Muscle of leg (tissue), 11 donors: Measurements from ENCODE around the gene BUD31. TPM values are rescaled to one million over a fixed set of nuclear protein-coding genes. Genes with fewer than 3 reads are reported as not detected.
"Not testable (repeated sequence)": the region's sequence is repeated elsewhere in the genome, so short reads cannot be mapped to it uniquely, and the experiment has no call there.

Experiments used
- DNase-seq: peaks from one replicate; pipeline ENCODE4 v3.0.0; 2013
- H3K27ac ChIP-seq: one replicate; pipeline ENCODE4 v1.5.1; 2013; ENCODE audit warnings: mild to moderate bottlenecking, low read length, control low read depth
- H3K27me3 ChIP-seq: one replicate; pipeline ENCODE4 v1.6.1; 2013; ENCODE audit warnings: low read length; ENCODE audit not compliant: control insufficient read depth, insufficient read depth
- H3K36me3 ChIP-seq: one replicate; pipeline ENCODE4 v1.6.1; 2013; ENCODE audit warnings: low read length; ENCODE audit not compliant: control insufficient read depth, insufficient read depth
- H3K4me1 ChIP-seq: one replicate; pipeline ENCODE4 v1.6.1; 2013; ENCODE audit warnings: low read length; ENCODE audit not compliant: control insufficient read depth, insufficient read depth
- H3K4me3 ChIP-seq: one replicate; pipeline ENCODE4 v1.5.1; 2013; ENCODE audit warnings: low read length, control low read depth
- H3K9me3 ChIP-seq: replicated peaks from 2 replicates; pipeline ENCODE4 v1.6.1; 2013; ENCODE audit warnings: low read depth, low read length; ENCODE audit not compliant: control insufficient read depth
- WGBS: methylation state at CpG from one replicate; pipeline ENCODE4 v1.1.5; 2013; ENCODE audit warnings: missing lambda C conversion rate; ENCODE audit not compliant: insufficient coverage; 5-methylcytosine and 5-hydroxymethylcytosine counted together
- polyA plus RNA-seq, 8 donors: library from polyadenylated mRNA; unstranded; fragments of 120-200 nt; gene quantifications; one replicate each; pipeline versions ENCODE4 v1.2.1 to v1.2.3, GENCODE V29; 2013; ENCODE audit warnings: inconsistent platforms in 1 of 8, low replicate concordance in 1 of 8; ENCODE audit not compliant: insufficient read length in 8 of 8, insufficient read depth in 1 of 8
- total RNA-seq: library from RNA; stranded (reverse); fragments of 120-200 nt; gene quantifications from one replicate; pipeline ENCODE4 v1.2.4, GENCODE V29; 2013

Gene BUD31
- total and polyA plus RNA-seq, 9 donors = 72.8 to 88.5 (median 79.6) TPM

DNA sequence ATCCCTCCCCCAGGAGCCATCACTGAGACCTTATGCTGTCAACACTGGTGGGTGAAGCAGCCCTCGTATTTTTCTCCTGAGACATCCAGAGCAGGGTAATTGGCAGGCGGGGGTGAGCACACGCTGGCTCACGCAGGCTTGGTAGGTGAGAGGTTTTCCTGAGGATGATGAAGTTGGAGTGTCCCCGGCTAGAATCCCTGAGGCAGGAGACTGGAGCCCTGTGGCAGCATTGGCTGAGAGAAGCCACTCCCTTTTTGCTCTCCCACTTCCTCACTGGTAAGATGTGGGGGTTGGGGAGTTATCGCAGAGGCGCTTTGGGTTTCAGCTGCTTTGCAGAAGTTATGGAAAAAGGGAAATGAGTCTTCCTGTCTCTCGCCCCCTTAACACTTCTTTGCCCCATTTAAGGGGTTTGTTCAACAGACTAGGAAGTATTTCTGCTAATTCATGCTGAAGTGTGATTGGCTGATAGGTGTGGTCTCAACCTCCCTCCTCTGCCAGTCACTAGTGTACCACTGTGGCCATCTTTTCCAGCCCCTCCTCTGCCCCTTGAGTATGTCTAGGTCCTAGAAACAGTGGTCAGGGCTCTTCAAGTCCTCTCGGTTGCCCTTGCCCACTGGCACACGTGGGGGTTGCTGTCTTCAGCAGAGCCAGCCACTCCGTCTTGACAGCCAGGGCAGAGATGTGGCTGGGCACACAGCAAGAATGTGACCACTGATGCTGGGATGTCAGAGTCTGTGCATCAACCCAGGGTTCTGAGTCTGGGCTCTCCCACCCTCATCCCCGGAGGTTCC, 28.5 kb upstream of the BUD31 start:
- peak overlapping the region; percentile 3 for H3K4me3 ChIP-seq

DNA sequence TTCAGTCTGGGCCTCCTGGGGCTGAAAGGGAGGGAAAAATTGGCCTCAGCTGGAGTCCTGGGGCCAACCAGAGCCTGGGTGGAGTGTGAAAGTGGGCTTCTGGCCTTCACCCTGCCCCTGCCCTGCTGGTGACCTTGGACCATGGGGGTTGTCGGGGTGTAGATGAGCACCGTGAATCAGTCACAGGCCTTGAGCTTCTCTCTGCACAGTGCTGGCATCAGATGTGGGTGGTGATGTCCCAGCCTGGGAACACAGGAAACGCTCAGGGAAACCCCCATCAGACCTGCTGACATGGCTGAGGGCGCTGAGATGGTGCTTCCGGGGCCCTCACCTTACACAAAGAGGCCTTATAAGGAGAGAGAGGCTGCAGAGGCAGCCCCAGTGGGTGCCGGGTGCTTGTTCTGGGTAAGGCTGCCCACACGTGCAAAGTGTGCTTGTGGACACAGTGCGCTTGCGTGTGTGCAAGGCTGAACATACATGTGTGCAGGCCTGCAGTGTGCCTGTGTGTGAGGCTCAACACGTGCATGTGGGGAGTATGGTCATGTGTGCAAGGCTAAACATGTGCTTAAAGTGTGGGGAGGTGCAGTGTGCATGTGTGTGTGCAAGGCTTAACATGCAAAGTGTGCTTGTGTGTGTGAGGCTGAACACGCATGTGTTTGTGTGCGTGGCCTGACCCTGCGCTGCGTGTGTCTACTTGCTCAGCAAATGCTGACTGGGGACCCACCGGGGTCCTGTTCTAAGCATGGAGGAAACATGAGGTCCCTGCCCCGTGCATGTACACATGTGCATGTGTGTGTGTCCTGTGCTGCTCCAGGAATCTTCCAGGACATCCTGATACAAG, 27.7 kb upstream of the BUD31 start:
- Histone ChIP-seq H3K4me1 (peaks cover 20% of the 10 kb centered on the region), H3K27ac (peak overlapping the region; percentile 35), H3K9me3 (no peaks in the 10 kb centered on the region), H3K27me3 (no peaks in the 10 kb centered on the region), H3K36me3 (peaks cover 4% of the 10 kb centered on the region), H3K4me3 (no peak overlapping the region)
- no peak for DNase-seq
- 87% methylated on average over 12 of the region's 16 CpGs for WGBS

More for the DNA sequence above, 28.5 kb upstream of the BUD31 start:
- Histone ChIP-seq H3K27me3 (no peaks in the 10 kb centered on the region), H3K4me1 (peaks cover 23% of the 10 kb centered on the region), H3K27ac (peak overlapping the region; percentile 95), H3K9me3 (no peaks in the 10 kb centered on the region), H3K36me3 (no peaks in the 10 kb centered on the region)
- 59% methylated on average over 7 of the region's 12 CpGs for WGBS
- DNase-seq = peak; percentile 85

DNA sequence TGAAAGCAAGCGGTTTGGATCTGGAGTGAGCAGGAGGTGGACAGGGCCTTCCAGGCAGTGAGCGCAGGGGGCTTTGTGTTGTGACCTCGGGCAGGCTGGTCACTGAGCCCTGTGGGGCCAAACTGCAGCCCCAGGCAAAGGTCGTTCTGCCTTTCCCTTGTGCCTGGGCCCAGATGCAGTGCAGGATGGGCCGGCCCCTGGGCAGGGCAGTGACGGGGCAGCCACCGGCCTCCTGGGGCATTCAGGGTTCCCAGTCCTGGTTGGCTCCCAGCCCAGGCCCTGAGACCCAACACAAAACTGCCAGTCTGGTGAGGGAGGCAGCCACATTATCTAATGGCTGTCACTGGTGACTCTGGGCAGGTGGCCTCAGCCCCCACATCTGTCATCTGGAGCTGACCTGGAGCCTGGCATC, 27.1 kb upstream of the BUD31 start:
- Histone ChIP-seq H3K36me3 (peaks cover 10% of the 10 kb centered on the region), H3K27me3 (no peaks in the 10 kb centered on the region), H3K9me3 (no peaks in the 10 kb centered on the region), H3K4me3 (no peak overlapping the region), H3K27ac (no peak overlapping the region), H3K4me1 (peaks cover 20% of the 10 kb centered on the region)
- no peak for DNase-seq
- 76% methylated on average over 7 of the region's 7 CpGs for WGBS

DNA sequence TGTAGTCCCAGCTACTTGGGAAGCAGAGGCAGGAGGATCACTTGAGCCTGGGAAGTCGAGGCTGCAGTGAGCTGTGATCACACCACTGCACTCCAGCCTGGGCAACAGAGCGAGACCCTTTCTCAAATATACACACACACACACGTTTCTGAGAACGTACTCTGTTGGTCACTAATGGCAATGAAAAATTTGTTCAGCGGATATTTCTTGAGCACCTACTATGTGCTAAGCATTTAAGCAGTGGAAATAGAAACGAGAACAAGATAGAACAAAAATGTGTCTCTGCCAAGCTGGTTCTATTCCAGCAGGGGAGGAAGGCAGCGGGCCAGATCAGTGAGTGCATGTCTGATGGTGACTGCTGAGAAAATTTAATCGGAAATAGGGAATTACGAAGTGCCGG, 25.6 kb upstream of the BUD31 start:
- Histone ChIP-seq H3K36me3 (peaks cover 20% of the 10 kb centered on the region), H3K27me3 (no peaks in the 10 kb centered on the region), H3K4me1 (peaks cover 20% of the 10 kb centered on the region), H3K4me3 (no peak overlapping the region), H3K27ac (no peak overlapping the region), H3K9me3 (no peaks in the 10 kb centered on the region)
- 86% methylated on average over 7 of the region's 10 CpGs for WGBS
- DNase-seq = no peak

DNA sequence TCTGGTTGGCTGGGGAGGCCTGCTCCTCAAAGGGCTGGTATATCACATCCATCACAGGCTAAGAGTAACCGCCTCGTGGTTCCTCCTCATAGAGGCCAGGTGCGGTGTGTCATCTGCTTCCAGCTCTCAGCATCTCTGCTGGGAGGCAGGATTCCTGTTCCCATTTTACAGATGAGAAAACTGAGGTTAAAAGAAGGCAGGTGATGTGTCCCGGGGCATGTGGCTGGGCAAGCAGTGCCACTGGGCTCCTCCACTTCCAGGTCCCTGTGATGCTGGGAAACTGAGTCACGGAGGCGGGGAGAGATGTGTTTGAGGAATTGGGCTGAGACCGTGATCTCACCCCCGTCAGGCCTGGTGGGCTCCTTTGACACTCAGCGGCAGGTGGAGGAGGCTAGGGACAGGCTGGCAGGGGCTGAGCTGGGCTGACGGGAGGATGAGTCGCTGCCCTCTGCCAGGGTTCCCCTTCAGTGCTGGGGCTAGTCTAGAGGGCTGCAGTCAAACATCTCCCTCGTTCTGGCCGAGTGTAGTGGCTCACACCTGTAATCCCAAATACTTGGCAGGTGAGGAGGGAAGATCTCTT, 24.9 kb upstream of the BUD31 start:
- no peak for DNase-seq
- Histone ChIP-seq H3K9me3 (no peaks in the 10 kb centered on the region), H3K27me3 (no peaks in the 10 kb centered on the region), H3K36me3 (peaks cover 22% of the 10 kb centered on the region), H3K4me3 (no peak overlapping the region), H3K27ac (no peak overlapping the region), H3K4me1 (peaks cover 20% of the 10 kb centered on the region)
- WGBS = 97% methylated on average over 7 of the region's 13 CpGs

DNA sequence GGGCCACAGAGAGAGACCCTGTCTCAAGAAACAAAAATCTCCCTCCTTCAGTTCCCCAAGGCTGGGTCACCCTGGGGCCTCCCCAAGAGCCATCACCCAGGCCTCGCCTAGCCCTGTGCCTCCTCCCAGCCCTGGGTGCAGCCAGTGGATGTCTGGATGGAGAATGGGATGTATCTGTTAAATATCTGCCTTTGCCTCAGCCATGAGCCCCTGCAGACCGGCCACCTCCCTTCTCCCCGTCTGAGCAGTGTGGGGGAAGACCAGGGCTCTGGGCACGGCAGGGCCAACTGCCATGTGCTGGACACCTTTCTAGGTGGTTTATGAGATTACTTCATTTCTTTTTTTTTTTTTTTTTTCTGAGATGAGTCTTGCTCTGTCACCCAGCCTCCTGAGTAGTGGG, 24.2 kb upstream of the BUD31 start:
- WGBS = no CpG with 5 or more reads among the region's 4 CpGs
- Histone ChIP-seq H3K36me3 (peaks cover 25% of the 10 kb centered on the region), H3K9me3 (no peaks in the 10 kb centered on the region), H3K4me3 (no peak overlapping the region), H3K27me3 (no peaks in the 10 kb centered on the region), H3K4me1 (peaks cover 17% of the 10 kb centered on the region), H3K27ac (no peak overlapping the region)
- no peak for DNase-seq

DNA sequence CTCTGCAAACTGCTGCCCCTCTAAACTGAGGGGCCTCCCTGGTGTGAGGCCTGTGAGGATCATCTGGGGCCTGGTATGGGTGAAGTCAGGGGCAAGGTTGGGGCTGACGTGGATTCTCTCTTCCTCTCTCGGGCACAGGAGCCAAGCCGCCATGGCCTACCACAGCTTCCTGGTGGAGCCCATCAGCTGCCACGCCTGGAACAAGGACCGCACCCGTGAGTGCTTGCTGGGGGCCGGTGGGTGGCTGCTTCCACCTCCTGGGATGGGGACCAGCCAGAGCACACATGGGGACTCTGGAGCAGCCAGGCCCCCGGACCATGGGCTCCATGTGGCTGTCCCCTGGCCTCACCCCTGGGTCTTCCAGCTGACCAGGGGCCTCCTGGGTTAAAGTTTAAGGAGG, 23.2 kb upstream of the BUD31 start:
- no peak overlapping the region for H3K27ac ChIP-seq
- H3K4me1 ChIP-seq = peaks cover 7% of the 10 kb centered on the region
- WGBS = 83% methylated on average over 8 of the region's 8 CpGs

DNA sequence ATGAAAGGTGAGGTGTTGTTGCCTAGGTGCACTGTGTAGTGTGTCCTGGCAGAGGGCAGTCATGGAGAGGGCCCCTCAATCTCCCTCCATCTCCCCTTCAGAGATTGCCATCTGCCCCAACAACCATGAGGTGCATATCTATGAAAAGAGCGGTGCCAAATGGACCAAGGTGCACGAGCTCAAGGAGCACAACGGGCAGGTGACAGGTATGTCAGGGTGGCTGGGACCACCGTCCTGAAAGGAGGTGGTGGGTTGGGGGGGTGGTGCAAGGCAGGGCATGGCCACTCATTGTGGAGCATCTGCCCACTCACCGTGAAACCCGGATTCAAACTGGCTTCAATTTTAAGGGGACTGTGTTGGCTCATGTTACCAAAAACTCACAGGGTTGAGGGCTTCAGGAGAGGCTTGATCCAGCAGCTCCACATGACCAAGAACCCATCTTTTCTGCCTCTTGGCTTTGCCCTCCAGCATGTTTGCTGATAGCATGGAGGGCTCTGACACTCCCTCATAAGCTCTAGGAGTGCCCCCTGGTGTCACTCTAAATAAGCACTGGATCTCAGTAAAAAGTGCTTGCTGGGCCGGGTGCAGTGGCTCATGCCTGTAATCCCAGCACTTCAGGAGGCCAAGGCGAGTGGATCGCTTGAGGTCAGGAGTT, 22.1 kb upstream of the BUD31 start:
- H3K36me3 ChIP-seq = peaks cover 43% of the 10 kb centered on the region
- 88% methylated on average over 5 of the region's 9 CpGs for WGBS
- H3K27ac ChIP-seq = no peak overlapping the region
- H3K9me3 ChIP-seq = no peaks in the 10 kb centered on the region
- no peaks in the 10 kb centered on the region for H3K27me3 ChIP-seq
- no peak for DNase-seq
- no peaks in the 10 kb centered on the region for H3K4me1 ChIP-seq
- no peak overlapping the region for H3K4me3 ChIP-seq

More for the DNA sequence above, 23.2 kb upstream of the BUD31 start:
- peaks cover 35% of the 10 kb centered on the region for H3K36me3 ChIP-seq
- H3K4me3 ChIP-seq = no peak overlapping the region
- DNase-seq = no peak
- H3K9me3 ChIP-seq = no peaks in the 10 kb centered on the region
- no peaks in the 10 kb centered on the region for H3K27me3 ChIP-seq

DNA sequence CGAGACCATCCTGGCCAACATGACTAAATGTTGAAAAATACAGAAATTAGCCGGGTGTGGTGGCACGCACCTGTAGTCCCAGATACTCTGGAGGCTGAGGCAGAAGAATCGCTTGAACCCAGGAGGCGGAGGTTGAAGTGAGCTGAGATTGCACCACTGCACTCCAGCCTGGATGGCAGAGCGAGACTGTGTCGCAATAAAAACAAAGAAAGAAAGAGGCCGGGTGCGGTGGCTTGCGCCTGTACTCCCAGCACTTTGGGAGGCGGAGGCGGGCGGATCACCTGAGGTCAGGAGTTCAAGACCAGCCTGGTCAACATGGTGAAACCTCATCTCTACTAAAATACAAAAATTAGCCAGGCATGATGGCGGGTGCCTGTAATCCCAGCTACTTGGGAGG, 21.5 kb upstream of the BUD31 start:
- WGBS = 89% methylated on average over 6 of the region's 14 CpGs

DNA sequence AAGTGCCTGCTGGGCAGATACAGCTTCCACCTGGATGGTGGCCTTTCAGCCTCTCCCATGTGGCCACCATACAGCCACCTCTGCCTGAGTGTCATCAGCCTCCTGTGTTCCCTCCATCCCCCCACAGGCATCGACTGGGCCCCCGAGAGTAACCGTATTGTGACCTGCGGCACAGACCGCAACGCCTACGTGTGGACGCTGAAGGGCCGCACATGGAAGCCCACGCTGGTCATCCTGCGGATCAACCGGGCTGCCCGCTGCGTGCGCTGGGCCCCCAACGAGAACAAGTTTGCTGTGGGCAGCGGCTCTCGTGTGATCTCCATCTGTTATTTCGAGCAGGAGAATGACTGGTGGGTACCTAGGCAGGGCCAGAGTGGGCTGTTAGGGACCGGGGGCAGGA, 20.9 kb upstream of the BUD31 start:
- no peaks in the 10 kb centered on the region for H3K9me3 ChIP-seq
- no peak for DNase-seq
- no peak overlapping the region for H3K4me3 ChIP-seq
- 92% methylated on average over 20 of the region's 20 CpGs for WGBS
- H3K27ac ChIP-seq = no peak overlapping the region
- H3K4me1 ChIP-seq = peaks cover 7% of the 10 kb centered on the region
- H3K27me3 ChIP-seq = no peaks in the 10 kb centered on the region
- H3K36me3 ChIP-seq = peaks cover 43% of the 10 kb centered on the region

More for the DNA sequence above, 21.5 kb upstream of the BUD31 start:
- H3K4me3 ChIP-seq, H3K27ac ChIP-seq, H3K4me1 ChIP-seq, H3K27me3 ChIP-seq, H3K9me3 ChIP-seq, DNase-seq: not testable (repeated sequence)
- H3K36me3 ChIP-seq = peaks cover 43% of the 10 kb centered on the region
